ENCODE results near the gene BMPR1B.

The BMPR1B gene

GRCh38 chr4:95204267-95204844, 446.6 kb downstream of the BMPR1B start:
- no peak for DNase-seq

- DNase-seq, result no peak
Observed at GRCh38 chr4:95204873-95205272, 447.1 kb downstream of the BMPR1B start.

Data from SHP77 treated with DMSO at 0.1 percent for 48 hours (cell line).